Peyer's patch (tissue), 4 donors: ENCODE data around the gene SMAD2. TPM values are rescaled to one million over a fixed set of nuclear protein-coding genes. Genes with fewer than 3 reads are reported as not detected.
A peak's percentile ranks its signal among the peaks of the same experiment; 100 is the strongest.
"Not testable (repeated sequence)": the region's sequence is repeated elsewhere in the genome, so short reads cannot be mapped to it uniquely, and the experiment has no call there.

Source experiments
- DNase-seq, 3 donors: peaks; one replicate each; pipeline ENCODE4 v3.0.0-alpha.2; 2017 to 2019
- H3K27ac ChIP-seq, 4 donors: fragments of 200-600 bp; sonication (generic); one replicate each; pipeline ENCODE4 v1.5.1; 2016 to 2019
- H3K27me3 ChIP-seq, 2 donors: fragments of 200-600 bp; sonication (generic); one replicate each; pipeline ENCODE4 v1.5.1; 2019
- H3K36me3 ChIP-seq, 3 donors: fragments of 200-600 bp; sonication (generic); one replicate each; pipeline ENCODE4 v1.5.1; 2016 to 2019
- H3K4me1 ChIP-seq, 4 donors: fragments of 200-600 bp; sonication (generic); one replicate each; pipeline ENCODE4 v1.5.1; 2016 to 2019
- H3K4me3 ChIP-seq, 4 donors: fragments of 200-600 bp; sonication (generic); 1 replicate in 3 of 4; 2 replicates in 1 of 4; pipeline ENCODE4 v1.5.1; 2016 to 2019; ENCODE audit warnings: mild to moderate bottlenecking in 1 of 4
- H3K9me3 ChIP-seq, 4 donors: fragments of 200-600 bp; sonication (generic); one replicate each; pipeline ENCODE4 v1.5.1; 2016 to 2019; ENCODE audit warnings: mild to moderate bottlenecking in 1 of 4
- CTCF ChIP-seq, 6 experiments: fragments of 450-650 bp in 4 of 6; fragments of 200-600 bp in 2 of 6; sonication (generic) in 1 of 6; IDR thresholded peaks; one replicate each; pipeline ENCODE4 v1.5.1; 2017 to 2019; ENCODE audit warnings: antibody characterized with exemption in 6 of 6, mild to moderate bottlenecking in 3 of 6, moderate library complexity in 1 of 6
- POLR2A ChIP-seq, 2 donors: fragments of 450-650 bp; IDR thresholded peaks; one replicate each; pipeline ENCODE4 v1.5.1; 2017; ENCODE audit warnings: antibody characterized with exemption in 2 of 2, mild to moderate bottlenecking in 2 of 2, moderate library complexity in 2 of 2
- total RNA-seq, 4 donors: library from RNA; depleted of rRNA; stranded (reverse); fragments of >200 nt; gene quantifications; one replicate each; pipeline ENCODE4 v1.1.0, GENCODE V29; 2016

SMAD2 gene
- total RNA-seq, 4 donors from 2014 or later: 26.9 to 53.6 (median 38.6) TPM

GRCh38 chr18:47964053-47964452 lies 33.6 kb upstream of the SMAD2 start:
- no peaks in the 10 kb centered on the region for H3K4me1 ChIP-seq
- no peaks in the 10 kb centered on the region for H3K27me3 ChIP-seq
- no peak for DNase-seq
- TF ChIP-seq CTCF (IDR thresholded peaks at IDR 0.05) (no peak), POLR2A (IDR thresholded peaks at IDR 0.05) (no peak)
- H3K36me3 ChIP-seq: no peaks in the 10 kb centered on the region
- no peak overlapping the region for H3K4me3 ChIP-seq
- no peak overlapping the region for H3K27ac ChIP-seq
- H3K9me3 ChIP-seq: peaks cover 0 to 12% (median 0%) of the 10 kb centered on the region in 4 donors

- peaks cover 0 to 12% (median 0%) of the 10 kb centered on the region in 4 donors for H3K9me3 ChIP-seq
- H3K27ac ChIP-seq, H3K4me1 ChIP-seq, H3K36me3 ChIP-seq, DNase-seq, H3K4me3 ChIP-seq, H3K27me3 ChIP-seq: not testable (repeated sequence)
Measured at GRCh38 chr18:47961003-47961402, 30.5 kb upstream of the SMAD2 start.

- no peaks in the 10 kb centered on the region for H3K4me1 ChIP-seq
- no peaks in the 10 kb centered on the region for H3K9me3 ChIP-seq
- TF ChIP-seq CTCF (IDR thresholded peaks at IDR 0.05) (no peak), POLR2A (IDR thresholded peaks at IDR 0.05) (no peak)
- H3K36me3 ChIP-seq: no peaks in the 10 kb centered on the region
- no peaks in the 10 kb centered on the region for H3K27me3 ChIP-seq
- H3K4me3 ChIP-seq: no peak overlapping the region
- H3K27ac ChIP-seq: no peak overlapping the region
- DNase-seq: peak in 2 of 3 donors; percentile 51 to 64
Measured at GRCh38 chr18:47953471-47953931, 23.0 kb upstream of the SMAD2 start.

GRCh38 chr18:47950511-47950910 lies 20.1 kb upstream of the SMAD2 start:
- no peaks in the 10 kb centered on the region for H3K9me3 ChIP-seq
- no peak overlapping the region for H3K4me3 ChIP-seq
- no peak overlapping the region for H3K27ac ChIP-seq
- DNase-seq: no peak
- H3K27me3 ChIP-seq: no peaks in the 10 kb centered on the region
- no peaks in the 10 kb centered on the region for H3K36me3 ChIP-seq
- TF ChIP-seq CTCF (IDR thresholded peaks at IDR 0.05) (no peak), POLR2A (IDR thresholded peaks at IDR 0.05) (no peak)
- no peaks in the 10 kb centered on the region for H3K4me1 ChIP-seq

GRCh38 chr18:47949202-47949601 lies 18.7 kb upstream of the SMAD2 start:
- H3K27ac ChIP-seq: no peak overlapping the region
- H3K9me3 ChIP-seq: no peaks in the 10 kb centered on the region
- no peak overlapping the region for H3K4me3 ChIP-seq
- no peaks in the 10 kb centered on the region for H3K27me3 ChIP-seq
- no peak for DNase-seq
- no peak for TF ChIP-seq CTCF (IDR thresholded peaks at IDR 0.05)
- TF ChIP-seq POLR2A (IDR thresholded peaks at IDR 0.05): no peak
- no peaks in the 10 kb centered on the region for H3K4me1 ChIP-seq
- no peaks in the 10 kb centered on the region for H3K36me3 ChIP-seq

- DNase-seq: no peak
- Histone ChIP-seq H3K4me3 (no peak overlapping the region), H3K27ac (no peak overlapping the region), H3K4me1 (no peaks in the 10 kb centered on the region), H3K9me3 (no peaks in the 10 kb centered on the region), H3K36me3 (no peaks in the 10 kb centered on the region), H3K27me3 (no peaks in the 10 kb centered on the region)
- TF ChIP-seq POLR2A (IDR thresholded peaks at IDR 0.05): no peak
- TF ChIP-seq CTCF (IDR thresholded peaks at IDR 0.05): no peak
Measured at GRCh38 chr18:47946889-47947288, 16.4 kb upstream of the SMAD2 start.
